HCT116 (cell line): ENCODE results near the gene ZNF385A. TPM values are rescaled to one million over a fixed set of nuclear protein-coding genes. Genes with fewer than 3 reads are reported as not detected.

Experiments used
- ATAC-seq: fragments of 200-7000 bp; cut with Tn5 transposase; 2 replicates; pipeline ENCODE4 v1.9.1; 2020; ENCODE audit warnings: mild to moderate bottlenecking, moderate library complexity
- BruUV-seq: library from RNA; stranded (reverse); fragments of 400-500 nt; replicated peaks from 2 replicates; lab custom pipeline; 2021; lab: Mats Ljungman, UMichigan
- CTCF ChIA-PET: fragments of 300-600 bp; sonication (Branson Sonifier 250); formaldehyde crosslinking; loops from one replicate; lab custom pipeline; 2021; ENCODE audit warnings: antibody characterized with exemption; lab: Charles Lee
- POLR2A ChIA-PET: fragments of 300-600, 350-600 bp; sonication (Branson Sonifier 250); formaldehyde crosslinking; loops from one replicate; lab custom pipeline; 2021; ENCODE audit warnings: antibody characterized with exemption; lab: Charles Lee
- RAD21 ChIA-PET, 2 experiments: fragments of 300-600 bp; sonication (Branson Sonifier 250); formaldehyde crosslinking; loops; one replicate each; lab custom pipeline; 2023; ENCODE audit warnings: low total read pairs in 2 of 2; ENCODE audit not compliant: uncharacterized antibody in 2 of 2, unreplicated experiment in 2 of 2, low non-redundant PET in 1 of 2; lab: Charles Lee
- DNase-seq: peaks from one replicate; pipeline ENCODE4 v3.0.0-alpha.2; 2010; ENCODE audit warnings: low read depth, low spot score
- H2AFZ ChIP-seq: fragments of 200-600 bp; shearing (Covaris generic), sonication (generic); 2 replicates; pipeline ENCODE4 v1.6.1; 2017; ENCODE audit warnings: low read depth, mixed run types, mixed read lengths, antibody characterized with exemption, low read length; ENCODE audit not compliant: poor library complexity, severe bottlenecking
- H3K27ac ChIP-seq: 2 replicates; pipeline ENCODE4 v1.5.1; 2012; ENCODE audit warnings: low read depth, low read length
- H3K27me3 ChIP-seq: fragments of 200-600 bp; sonication (generic); 2 replicates; pipeline ENCODE4 v1.6.1; 2016; ENCODE audit warnings: mixed run types, low read length, mixed read lengths; ENCODE audit not compliant: insufficient read depth
- H3K36me3 ChIP-seq, 2 experiments: fragments of 200-500 bp in 1 of 2; fragments of 200-600 bp in 1 of 2; sonication (Bioruptor generic) in 1 of 2; sonication (generic) in 1 of 2; 2 replicates each; pipeline versions ENCODE4 v1.5.1 to v1.6.1; 2014 to 2016; ENCODE audit warnings: low read length in 2 of 2, inconsistent platforms in 1 of 2, mixed read lengths in 1 of 2, mixed run types in 1 of 2; ENCODE audit not compliant: insufficient read depth in 2 of 2, control insufficient read depth in 1 of 2
- H3K4me1 ChIP-seq, 2 experiments: fragments of 200-600 bp in 1 of 2; sonication (generic) in 1 of 2; 2 replicates each; pipeline versions ENCODE4 v1.5.1 to v1.6.1; 2012 to 2017; ENCODE audit warnings: low read length in 2 of 2, inconsistent platforms in 1 of 2, mild to moderate bottlenecking in 1 of 2, mixed read lengths in 1 of 2, mixed run types in 1 of 2, moderate library complexity in 1 of 2; ENCODE audit not compliant: insufficient read depth in 2 of 2, control insufficient read depth in 1 of 2
- H3K4me2 ChIP-seq: fragments of 200-600 bp; sonication (generic); 2 replicates; pipeline ENCODE4 v1.6.1; 2017; ENCODE audit warnings: mixed run types, low read length, mixed read lengths
- H3K4me3 ChIP-seq, 2 experiments: fragments of 200-600 bp in 1 of 2; sonication (generic) in 1 of 2; replicated peaks in 1 of 2; 2 replicates each; pipeline ENCODE4 v1.5.1; 2011 to 2016; ENCODE audit warnings: low read length in 2 of 2, control low read depth in 1 of 2, low read depth in 1 of 2, mild to moderate bottlenecking in 1 of 2, mixed read lengths in 1 of 2, mixed run types in 1 of 2
- H3K79me2 ChIP-seq: fragments of 200-600 bp; sonication (generic); 2 replicates; pipeline ENCODE4 v1.6.1; 2017; ENCODE audit warnings: mild to moderate bottlenecking, mixed run types, low read length, moderate library complexity, mixed read lengths; ENCODE audit not compliant: insufficient read depth
- H3K9ac ChIP-seq: fragments of 200-600 bp; sonication (generic); 2 replicates; pipeline ENCODE4 v1.6.1; 2016; ENCODE audit warnings: low read length, mixed read lengths
- H3K9me2 ChIP-seq: fragments of 200-600 bp; sonication (generic), shearing (Covaris generic); 2 replicates; pipeline ENCODE4 v1.6.1; 2017; ENCODE audit warnings: mixed run types, mild to moderate bottlenecking, moderate library complexity; ENCODE audit not compliant: insufficient read depth
- H3K9me3 ChIP-seq, 2 experiments: fragments of 200-500 bp in 1 of 2; fragments of 200-600 bp in 1 of 2; sonication (Bioruptor generic) in 1 of 2; sonication (generic) in 1 of 2; 2 replicates each; pipeline ENCODE4 v1.6.1; 2014 to 2017; ENCODE audit warnings: low read length in 2 of 2, mixed read lengths in 2 of 2, inconsistent platforms in 1 of 2, low read depth in 1 of 2, mild to moderate bottlenecking in 1 of 2, mixed run types in 1 of 2, moderate library complexity in 1 of 2; ENCODE audit not compliant: control insufficient read depth in 1 of 2, insufficient read depth in 1 of 2
- H4K20me1 ChIP-seq: fragments of 200-600 bp; sonication (generic), shearing (Covaris generic); 2 replicates; pipeline ENCODE4 v1.6.1; 2017; ENCODE audit warnings: mixed run types, mild to moderate bottlenecking, moderate library complexity; ENCODE audit not compliant: insufficient read depth
- CBX3 ChIP-seq: IDR thresholded peaks from 2 replicates; pipeline ENCODE4 v1.6.1; 2012; ENCODE audit warnings: low read depth
- CEBPB ChIP-seq: IDR thresholded peaks from 2 replicates; pipeline ENCODE4 v1.6.1; 2012; ENCODE audit warnings: low read depth
- EGR1 ChIP-seq: IDR thresholded peaks from 2 replicates; pipeline ENCODE4 v1.6.1; 2012; ENCODE audit warnings: low read depth
- ELF1 ChIP-seq: IDR thresholded peaks from 2 replicates; pipeline ENCODE4 v1.6.1; 2012; ENCODE audit warnings: low read depth, borderline replicate concordance
- EZH2 ChIP-seq: fragments of 200-600 bp; sonication (generic); IDR thresholded peaks from 2 replicates; pipeline ENCODE4 v1.6.1; 2017; ENCODE audit warnings: antibody characterized with exemption, mixed run types
- EZH2phosphoT487 ChIP-seq: fragments of 200-600 bp; IDR thresholded peaks from 2 replicates; pipeline ENCODE4 v1.6.1; 2018; ENCODE audit warnings: antibody characterized with exemption, borderline replicate concordance
- FOSL1 ChIP-seq: IDR thresholded peaks from 2 replicates; pipeline ENCODE4 v1.6.1; 2012; ENCODE audit warnings: low read depth
- POLR2A ChIP-seq: IDR thresholded peaks from 2 replicates; pipeline ENCODE4 v1.7.0; 2011; ENCODE audit warnings: borderline replicate concordance; ENCODE audit not compliant: insufficient read depth, insufficient read length; ENCODE audit errors: extremely low read depth
- POLR2AphosphoS5 ChIP-seq: IDR thresholded peaks from 2 replicates; pipeline ENCODE4 v1.6.1; 2011; ENCODE audit warnings: mild to moderate bottlenecking, low read depth, low read length, moderate library complexity
- RAD21 ChIP-seq: IDR thresholded peaks from 2 replicates; pipeline ENCODE4 v1.6.1; 2012; ENCODE audit warnings: low read depth, mild to moderate bottlenecking
- SIN3A ChIP-seq: IDR thresholded peaks from 2 replicates; pipeline ENCODE4 v1.6.1; 2012; ENCODE audit warnings: low read depth
- SP1 ChIP-seq: IDR thresholded peaks from 2 replicates; pipeline ENCODE4 v1.6.1; 2012; ENCODE audit warnings: low read depth
- SRF ChIP-seq: IDR thresholded peaks from 2 replicates; pipeline ENCODE4 v1.6.1; 2012; ENCODE audit warnings: low read depth
- TCF7L2 ChIP-seq: IDR thresholded peaks from 2 replicates; pipeline ENCODE4 v1.7.0; 2011; ENCODE audit warnings: borderline replicate concordance, inconsistent platforms; ENCODE audit not compliant: insufficient read depth, insufficient read length; ENCODE audit errors: extremely low read depth
- YY1 ChIP-seq: IDR thresholded peaks from 2 replicates; pipeline ENCODE4 v1.6.1; 2011; ENCODE audit warnings: low read length, low read depth, moderate library complexity, mild to moderate bottlenecking; ENCODE audit not compliant: insufficient replicate concordance; ENCODE audit errors: extremely low read depth
- ZNF274 ChIP-seq: fragments of 200-500 bp; sonication (Bioruptor generic); IDR thresholded peaks from 2 replicates; pipeline ENCODE4 v1.6.1; 2014; ENCODE audit warnings: mild to moderate bottlenecking, low read depth, low read length, inconsistent platforms
- intact Hi-C: fragments of 100-400 bp; cut with micrococcal nuclease; formaldehyde crosslinking; loops from 2 replicates; pipeline ENCODE4 v1.10.0; 2022
- total RNA-seq: library from RNA; stranded (reverse); gene quantifications from one replicate; pipeline ENCODE4 v1.2.1, GENCODE V29; 2021; ENCODE audit not compliant: unreplicated experiment
- TF ChIP-seq, protein P1 (sequence below): IDR thresholded peaks from 2 replicates; pipeline ENCODE4 v1.6.1; 2012; ENCODE audit warnings: low read depth
- TF ChIP-seq, protein P2 (sequence below), 3 experiments: fragments of 200-600 bp in 1 of 3; sonication (generic) in 1 of 3; IDR thresholded peaks in 2 of 3; conservative IDR thresholded peaks in 1 of 3; 2 replicates each; pipeline ENCODE4 v1.5.1; 2012 to 2017; ENCODE audit warnings: low read depth in 2 of 3, low read length in 2 of 3, antibody characterized with exemption in 1 of 3, borderline replicate concordance in 1 of 3, control low read depth in 1 of 3, mild to moderate bottlenecking in 1 of 3, mixed read lengths in 1 of 3, mixed run types in 1 of 3, moderate library complexity in 1 of 3; ENCODE audit not compliant: insufficient read depth in 1 of 3

The ZNF385A gene
- total RNA-seq, 1 experiment from 2014 or later = 34.7 TPM

DNA sequence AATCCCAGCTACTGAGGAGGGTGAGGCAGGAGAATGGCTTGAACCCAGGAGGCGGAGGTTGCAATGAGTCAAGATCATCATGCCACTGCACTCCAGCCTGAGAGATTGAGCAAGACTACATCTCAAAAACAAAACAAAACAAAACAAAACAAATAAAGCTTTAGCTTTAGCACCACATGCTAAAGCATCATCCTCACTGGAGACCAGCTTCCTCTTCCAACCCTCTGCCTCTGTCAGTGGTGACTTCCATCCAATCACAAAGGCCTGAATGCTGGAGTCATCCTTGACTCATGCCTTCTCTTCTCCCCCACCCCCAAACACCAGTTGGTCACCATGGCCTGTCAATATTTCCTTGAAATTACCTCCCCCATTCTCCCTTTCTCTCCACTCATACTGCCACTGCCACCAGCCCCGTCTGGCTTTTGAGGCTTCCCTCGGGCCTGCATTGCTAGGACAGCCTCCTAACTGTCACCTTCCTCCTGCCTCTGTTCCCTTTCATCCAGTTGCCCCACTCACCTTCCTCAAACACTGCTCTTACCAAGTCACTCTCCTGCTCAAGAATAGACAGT is 1.4 kb downstream of the ZNF385A start:
- no peak overlapping the region for H2AFZ ChIP-seq
- no peaks in the 10 kb centered on the region for H4K20me1 ChIP-seq
- RAD21 ChIA-PET = interaction anchor here in 1 of 2 experiments (0.6 kb wide), 1 partner anchor 163 kb away, joined by 4 read pairs; no protein-coding TSS in a partner anchor
- H3K27me3 ChIP-seq = no peaks in the 10 kb centered on the region
- POLR2A ChIA-PET = no interaction called here
- H3K4me1 ChIP-seq = peaks cover 18 to 59% of the 10 kb centered on the region in 2 experiments
- peaks cover 5% of the 10 kb centered on the region; the same call in 1 of the 2 replicates for H3K79me2 ChIP-seq
- no peaks in the 10 kb centered on the region for H3K9me3 ChIP-seq
- CTCF ChIA-PET = interaction anchor here (0.6 to 5.5 kb wide), 7 partner anchors 10 to 131 kb away, joined by 3 to 51 read pairs (median 4); no protein-coding TSS in a partner anchor
- H3K9me2 ChIP-seq = no peaks in the 10 kb centered on the region
- no peak for TF ChIP-seq SIN3A
- no peak for TF ChIP-seq TCF7L2
- no peak for TF ChIP-seq POLR2AphosphoS5
- TF ChIP-seq SP1 = no peak
- TF ChIP-seq RAD21 = no peak
- no peak for TF ChIP-seq CBX3
- TF ChIP-seq YY1 = no peak
- no peak for TF ChIP-seq ZNF274
- TF ChIP-seq, protein P1, sequence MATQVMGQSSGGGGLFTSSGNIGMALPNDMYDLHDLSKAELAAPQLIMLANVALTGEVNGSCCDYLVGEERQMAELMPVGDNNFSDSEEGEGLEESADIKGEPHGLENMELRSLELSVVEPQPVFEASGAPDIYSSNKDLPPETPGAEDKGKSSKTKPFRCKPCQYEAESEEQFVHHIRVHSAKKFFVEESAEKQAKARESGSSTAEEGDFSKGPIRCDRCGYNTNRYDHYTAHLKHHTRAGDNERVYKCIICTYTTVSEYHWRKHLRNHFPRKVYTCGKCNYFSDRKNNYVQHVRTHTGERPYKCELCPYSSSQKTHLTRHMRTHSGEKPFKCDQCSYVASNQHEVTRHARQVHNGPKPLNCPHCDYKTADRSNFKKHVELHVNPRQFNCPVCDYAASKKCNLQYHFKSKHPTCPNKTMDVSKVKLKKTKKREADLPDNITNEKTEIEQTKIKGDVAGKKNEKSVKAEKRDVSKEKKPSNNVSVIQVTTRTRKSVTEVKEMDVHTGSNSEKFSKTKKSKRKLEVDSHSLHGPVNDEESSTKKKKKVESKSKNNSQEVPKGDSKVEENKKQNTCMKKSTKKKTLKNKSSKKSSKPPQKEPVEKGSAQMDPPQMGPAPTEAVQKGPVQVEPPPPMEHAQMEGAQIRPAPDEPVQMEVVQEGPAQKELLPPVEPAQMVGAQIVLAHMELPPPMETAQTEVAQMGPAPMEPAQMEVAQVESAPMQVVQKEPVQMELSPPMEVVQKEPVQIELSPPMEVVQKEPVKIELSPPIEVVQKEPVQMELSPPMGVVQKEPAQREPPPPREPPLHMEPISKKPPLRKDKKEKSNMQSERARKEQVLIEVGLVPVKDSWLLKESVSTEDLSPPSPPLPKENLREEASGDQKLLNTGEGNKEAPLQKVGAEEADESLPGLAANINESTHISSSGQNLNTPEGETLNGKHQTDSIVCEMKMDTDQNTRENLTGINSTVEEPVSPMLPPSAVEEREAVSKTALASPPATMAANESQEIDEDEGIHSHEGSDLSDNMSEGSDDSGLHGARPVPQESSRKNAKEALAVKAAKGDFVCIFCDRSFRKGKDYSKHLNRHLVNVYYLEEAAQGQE = no peak
- TF ChIP-seq EGR1 = no peak
- no peak for TF ChIP-seq FOSL1
- no peak for TF ChIP-seq POLR2A
- no peak for TF ChIP-seq EZH2
- TF ChIP-seq, protein P2, sequence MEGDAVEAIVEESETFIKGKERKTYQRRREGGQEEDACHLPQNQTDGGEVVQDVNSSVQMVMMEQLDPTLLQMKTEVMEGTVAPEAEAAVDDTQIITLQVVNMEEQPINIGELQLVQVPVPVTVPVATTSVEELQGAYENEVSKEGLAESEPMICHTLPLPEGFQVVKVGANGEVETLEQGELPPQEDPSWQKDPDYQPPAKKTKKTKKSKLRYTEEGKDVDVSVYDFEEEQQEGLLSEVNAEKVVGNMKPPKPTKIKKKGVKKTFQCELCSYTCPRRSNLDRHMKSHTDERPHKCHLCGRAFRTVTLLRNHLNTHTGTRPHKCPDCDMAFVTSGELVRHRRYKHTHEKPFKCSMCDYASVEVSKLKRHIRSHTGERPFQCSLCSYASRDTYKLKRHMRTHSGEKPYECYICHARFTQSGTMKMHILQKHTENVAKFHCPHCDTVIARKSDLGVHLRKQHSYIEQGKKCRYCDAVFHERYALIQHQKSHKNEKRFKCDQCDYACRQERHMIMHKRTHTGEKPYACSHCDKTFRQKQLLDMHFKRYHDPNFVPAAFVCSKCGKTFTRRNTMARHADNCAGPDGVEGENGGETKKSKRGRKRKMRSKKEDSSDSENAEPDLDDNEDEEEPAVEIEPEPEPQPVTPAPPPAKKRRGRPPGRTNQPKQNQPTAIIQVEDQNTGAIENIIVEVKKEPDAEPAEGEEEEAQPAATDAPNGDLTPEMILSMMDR (IDR thresholded peaks at IDR 0.05 in 2 of 3, conservative IDR thresholded peaks at IDR 0.05 in 1 of 3; ENCODE audit: borderline replicate concordance in 1 of 3, insufficient read depth in 1 of 3, low read depth in 2 of 3, low read length in 2 of 3) = no peak
- no peak for TF ChIP-seq SRF
- TF ChIP-seq ELF1 = no peak
- TF ChIP-seq CEBPB = no peak
- no peak for TF ChIP-seq EZH2phosphoT487
- TF ChIP-seq, all 23 proteins: peak for 0
- ATAC-seq (no peak), DNase-seq (no peak)
- Histone ChIP-seq H3K4me3 (no peak overlapping the region), H3K4me2 (peak overlapping the region; percentile 26; the same call in 1 of the 2 replicates), H3K9ac (no peak overlapping the region), H3K27ac (no peak overlapping the region), H3K36me3 (no peaks in the 10 kb centered on the region)
- intact Hi-C loops = no loop called here
- no TSS peak for BruUV-seq
